Right atrium auricular region (tissue), 2 donors: Measurements from ENCODE around the gene ZNF460. TPM values are rescaled to one million over a fixed set of nuclear protein-coding genes. Genes with fewer than 3 reads are reported as not detected.

ENCODE experiments used
- DNase-seq: peaks from one replicate; pipeline ENCODE4 v3.0.0-alpha.2; 2019; ENCODE audit warnings: low spot score
- H3K27ac ChIP-seq, 2 donors: fragments of 200-600 bp; sonication (generic); 1 replicate in 1 of 2; 2 replicates in 1 of 2; pipeline ENCODE4 v1.5.1; 2016 to 2019
- H3K27me3 ChIP-seq, 2 donors: fragments of 200-600 bp; sonication (generic); one replicate each; pipeline versions ENCODE4 v1.5.1 to v1.6.0; 2017 to 2019
- H3K36me3 ChIP-seq: fragments of 200-600 bp; sonication (generic); one replicate; pipeline ENCODE4 v1.5.1; 2016
- H3K4me1 ChIP-seq, 2 donors: fragments of 200-600 bp; sonication (generic); one replicate each; pipeline versions ENCODE4 v1.5.1 to v1.6.0; 2017 to 2019
- H3K4me3 ChIP-seq, 2 donors: fragments of 200-600 bp; sonication (generic); 1 replicate in 1 of 2; 2 replicates in 1 of 2; pipeline ENCODE4 v1.5.1; 2017 to 2019; ENCODE audit warnings: mild to moderate bottlenecking in 1 of 2, moderate library complexity in 1 of 2
- H3K9me3 ChIP-seq, 2 donors: fragments of 200-600 bp; sonication (generic); one replicate each; pipeline ENCODE4 v1.5.1; 2019
- total RNA-seq, 2 donors: library from RNA; depleted of rRNA; stranded (reverse); fragments of >200 nt; gene quantifications; one replicate each; pipeline ENCODE4 v1.1.0, GENCODE V29; 2016
- TF ChIP-seq, protein P1 (sequence below), 2 donors: fragments of 200-600 bp; sonication (generic); IDR thresholded peaks; one replicate each; pipeline ENCODE4 v1.5.1; 2019; ENCODE audit warnings: antibody characterized with exemption in 2 of 2

Gene ZNF460
- total RNA-seq = 10 to 100 TPM; 34.7 to 38.3 TPM

GRCh38 chr19:57280165-57280961 is at the start of gene ZNF460:
Gene ZNF460, plus strand, starts transcription at chr19:57280485. Its CDS starts 322 bp downstream, at chr19:57280807.
- TF ChIP-seq, protein P1, sequence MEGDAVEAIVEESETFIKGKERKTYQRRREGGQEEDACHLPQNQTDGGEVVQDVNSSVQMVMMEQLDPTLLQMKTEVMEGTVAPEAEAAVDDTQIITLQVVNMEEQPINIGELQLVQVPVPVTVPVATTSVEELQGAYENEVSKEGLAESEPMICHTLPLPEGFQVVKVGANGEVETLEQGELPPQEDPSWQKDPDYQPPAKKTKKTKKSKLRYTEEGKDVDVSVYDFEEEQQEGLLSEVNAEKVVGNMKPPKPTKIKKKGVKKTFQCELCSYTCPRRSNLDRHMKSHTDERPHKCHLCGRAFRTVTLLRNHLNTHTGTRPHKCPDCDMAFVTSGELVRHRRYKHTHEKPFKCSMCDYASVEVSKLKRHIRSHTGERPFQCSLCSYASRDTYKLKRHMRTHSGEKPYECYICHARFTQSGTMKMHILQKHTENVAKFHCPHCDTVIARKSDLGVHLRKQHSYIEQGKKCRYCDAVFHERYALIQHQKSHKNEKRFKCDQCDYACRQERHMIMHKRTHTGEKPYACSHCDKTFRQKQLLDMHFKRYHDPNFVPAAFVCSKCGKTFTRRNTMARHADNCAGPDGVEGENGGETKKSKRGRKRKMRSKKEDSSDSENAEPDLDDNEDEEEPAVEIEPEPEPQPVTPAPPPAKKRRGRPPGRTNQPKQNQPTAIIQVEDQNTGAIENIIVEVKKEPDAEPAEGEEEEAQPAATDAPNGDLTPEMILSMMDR (IDR thresholded peaks at IDR 0.05) = no peak
- peaks cover 0 to 43% of the 10 kb centered on the region in 2 donors for H3K4me1 ChIP-seq
- H3K36me3 ChIP-seq = peaks cover 15% of the 10 kb centered on the region

GRCh38 chr19:57231686-57232085 is 48.6 kb upstream of the ZNF460 start:
- Histone ChIP-seq H3K27ac (no peak overlapping the region), H3K36me3 (no peaks in the 10 kb centered on the region), H3K4me1 (no peaks in the 10 kb centered on the region), H3K9me3 (no peaks in the 10 kb centered on the region), H3K27me3 (no peaks in the 10 kb centered on the region), H3K4me3 (no peak overlapping the region)
- TF ChIP-seq, protein P1 (IDR thresholded peaks at IDR 0.05) = no peak
- DNase-seq = peak; percentile 7

More at GRCh38 chr19:57280165-57280961, at the start of gene ZNF460:
- Histone ChIP-seq H3K27ac (peak within 1 kb of the TSS; percentile 99 to 100), H3K27me3 (no peaks in the 10 kb centered on the region), H3K4me3 (peak within 1 kb of the TSS; percentile 96 to 99), H3K9me3 (no peaks in the 10 kb centered on the region)
- DNase-seq = peak; percentile 97

DNA sequence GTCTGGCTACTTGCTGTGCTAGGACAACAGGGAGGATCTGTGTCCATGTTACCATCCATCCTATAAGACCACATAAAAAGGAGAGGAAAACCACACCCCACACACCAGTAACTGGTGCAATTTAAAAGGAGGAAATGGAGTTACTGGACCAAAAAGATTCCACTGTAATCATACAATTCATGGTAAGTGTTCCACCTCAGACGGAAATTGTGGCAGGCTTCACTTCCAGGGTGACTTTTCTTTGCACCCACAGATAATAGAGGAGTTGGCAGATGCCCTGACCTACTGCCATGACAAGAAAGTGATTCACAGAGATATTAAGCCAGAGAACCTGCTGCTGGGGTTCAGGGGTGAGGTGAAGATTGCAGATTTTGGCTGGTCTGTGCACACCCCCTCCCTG is 47.1 kb upstream of the ZNF460 start:
- no peaks in the 10 kb centered on the region for H3K36me3 ChIP-seq
- no peak overlapping the region for H3K4me3 ChIP-seq
- H3K4me1 ChIP-seq = no peaks in the 10 kb centered on the region
- H3K27ac ChIP-seq = no peak overlapping the region
- H3K27me3 ChIP-seq = no peaks in the 10 kb centered on the region
- DNase-seq = peak; percentile 7
- TF ChIP-seq, protein P1 (IDR thresholded peaks at IDR 0.05) = no peak
- no peaks in the 10 kb centered on the region for H3K9me3 ChIP-seq

DNA sequence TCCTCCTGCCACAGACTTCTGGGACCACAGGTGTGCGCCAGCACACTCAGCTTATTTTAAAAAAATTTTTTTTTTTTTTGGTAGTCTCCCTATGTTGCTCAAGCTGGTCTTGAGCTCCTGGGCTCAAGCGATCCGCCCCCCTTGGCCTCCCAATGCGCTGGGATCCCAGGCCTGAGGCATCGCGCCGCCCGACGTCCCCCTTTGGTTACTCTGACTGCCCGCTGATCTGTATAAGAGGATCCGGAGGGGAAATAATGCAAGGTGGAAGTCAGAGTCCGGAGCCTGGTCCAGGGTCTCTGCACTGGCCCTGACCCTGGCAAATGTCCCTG is 40.3 kb upstream of the ZNF460 start:
- Histone ChIP-seq H3K36me3 (peaks cover 15% of the 10 kb centered on the region), H3K9me3 (no peaks in the 10 kb centered on the region), H3K27me3 (no peaks in the 10 kb centered on the region), H3K4me3 (peak overlapping the region; percentile 74 to 92), H3K27ac (peak overlapping the region; percentile 81 to 94), H3K4me1 (peaks cover 0 to 24% of the 10 kb centered on the region in 2 donors)
- no peak for DNase-seq
- TF ChIP-seq, protein P1 (IDR thresholded peaks at IDR 0.05) = no peak

GRCh38 chr19:57240311-57241090 is 39.8 kb upstream of the ZNF460 start, which contains the start of gene ZNF805:
Gene ZNF805, plus strand, starts transcription at chr19:57240632. Its CDS starts 260 bp downstream, at chr19:57240892.
- Histone ChIP-seq H3K36me3 (peaks cover 19% of the 10 kb centered on the region), H3K9me3 (no peaks in the 10 kb centered on the region), H3K27me3 (no peaks in the 10 kb centered on the region), H3K4me1 (peaks cover 0 to 24% of the 10 kb centered on the region in 2 donors), H3K27ac (peak within 1 kb of the TSS; percentile 81 to 94), H3K4me3 (peak within 1 kb of the TSS; percentile 74 to 92)
- DNase-seq = peak; percentile 94
- TF ChIP-seq, protein P1 (IDR thresholded peaks at IDR 0.05) = peak in 1 of 2 donors; percentile 22
